ENCODE data around the gene DGKB. TPM values are rescaled to one million over a fixed set of nuclear protein-coding genes. Genes with fewer than 3 reads are reported as not detected.

DGKB gene
- total RNA-seq = 0.72 and 0.98 TPM in 2 replicates
- long read RNA-seq, partial matches to known transcripts = 0 of 2 reads
- long read RNA-seq, other reads (novel, unspliced or antisense) = 2 of 2 reads

DNA sequence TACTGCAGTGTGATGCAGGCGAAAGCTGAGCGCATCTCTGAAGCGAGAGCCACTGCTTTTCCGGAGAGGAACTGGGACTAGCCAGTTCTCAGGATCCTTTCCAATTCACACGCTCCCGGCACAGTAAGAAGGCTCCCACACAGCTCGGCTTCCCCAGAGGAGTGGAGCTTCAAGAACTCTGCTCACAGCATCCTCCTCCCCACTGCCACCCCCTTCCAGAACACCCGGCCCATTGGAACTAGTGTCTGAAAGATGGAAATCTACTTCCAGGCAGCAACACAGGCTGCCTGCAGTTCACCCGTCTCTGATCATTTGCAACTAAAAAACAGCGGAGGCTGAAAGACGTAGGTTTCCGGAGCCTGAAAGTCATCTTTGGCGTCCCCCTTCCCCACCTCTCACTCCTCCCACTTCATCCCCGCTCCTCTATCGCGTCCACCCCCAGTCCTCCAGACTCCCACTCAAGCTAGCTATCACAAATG lies at the start of gene DGKB:
DGKB (minus strand) TSS at position 163 of the 479 bp plus-strand sequence.
- Mint-ChIP-seq H3K4me1 (no peaks in the 10 kb centered on the region), H3K9me3 (no peaks in the 10 kb centered on the region), H3K27ac (ENCODE audit: unreplicated experiment) (no peak within 1 kb of the TSS), H3K4me3 (peak within 1 kb of the TSS; percentile 9), H3K27me3 (ENCODE audit: low read depth) (peaks cover 5% of the 10 kb centered on the region), H3K36me3 (ENCODE audit: low read depth) (no peaks in the 10 kb centered on the region)
- TF ChIP-seq, protein P1, sequence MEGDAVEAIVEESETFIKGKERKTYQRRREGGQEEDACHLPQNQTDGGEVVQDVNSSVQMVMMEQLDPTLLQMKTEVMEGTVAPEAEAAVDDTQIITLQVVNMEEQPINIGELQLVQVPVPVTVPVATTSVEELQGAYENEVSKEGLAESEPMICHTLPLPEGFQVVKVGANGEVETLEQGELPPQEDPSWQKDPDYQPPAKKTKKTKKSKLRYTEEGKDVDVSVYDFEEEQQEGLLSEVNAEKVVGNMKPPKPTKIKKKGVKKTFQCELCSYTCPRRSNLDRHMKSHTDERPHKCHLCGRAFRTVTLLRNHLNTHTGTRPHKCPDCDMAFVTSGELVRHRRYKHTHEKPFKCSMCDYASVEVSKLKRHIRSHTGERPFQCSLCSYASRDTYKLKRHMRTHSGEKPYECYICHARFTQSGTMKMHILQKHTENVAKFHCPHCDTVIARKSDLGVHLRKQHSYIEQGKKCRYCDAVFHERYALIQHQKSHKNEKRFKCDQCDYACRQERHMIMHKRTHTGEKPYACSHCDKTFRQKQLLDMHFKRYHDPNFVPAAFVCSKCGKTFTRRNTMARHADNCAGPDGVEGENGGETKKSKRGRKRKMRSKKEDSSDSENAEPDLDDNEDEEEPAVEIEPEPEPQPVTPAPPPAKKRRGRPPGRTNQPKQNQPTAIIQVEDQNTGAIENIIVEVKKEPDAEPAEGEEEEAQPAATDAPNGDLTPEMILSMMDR (conservative IDR thresholded peaks at IDR 0.05) = no peak
- peak; percentile 12 for DNase-seq (ENCODE audit: low read depth, low spot score)

DNA sequence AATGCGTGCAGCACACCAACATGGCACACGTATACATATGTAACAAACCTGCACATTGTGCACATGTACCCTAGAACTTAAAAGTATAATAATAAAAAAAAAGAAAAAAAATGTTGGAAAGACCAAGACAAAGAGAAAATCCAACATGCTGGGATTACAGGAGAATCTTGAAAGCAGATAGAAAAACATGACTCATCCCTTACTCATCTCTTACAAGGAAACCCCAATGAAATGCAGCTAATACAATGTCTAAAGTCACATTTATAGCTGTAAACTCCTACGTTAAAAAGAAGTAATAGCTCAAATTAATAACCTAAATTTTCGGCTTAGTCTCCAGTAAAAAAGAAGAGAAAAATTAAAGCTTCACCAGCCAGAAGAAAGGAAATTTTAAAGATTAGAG lies 47.5 kb upstream of the DGKB start:
- no peaks in the 10 kb centered on the region for H3K9me3 Mint-ChIP-seq
- H3K36me3 Mint-ChIP-seq (ENCODE audit: low read depth) = no peaks in the 10 kb centered on the region
- TF ChIP-seq, protein P1 (conservative IDR thresholded peaks at IDR 0.05) = no peak
- no peak overlapping the region for H3K4me3 Mint-ChIP-seq
- no peak for DNase-seq (ENCODE audit: low read depth, low spot score)
- H3K27me3 Mint-ChIP-seq (ENCODE audit: low read depth) = no peaks in the 10 kb centered on the region
- H3K27ac Mint-ChIP-seq (ENCODE audit: unreplicated experiment) = no peak overlapping the region
- no peaks in the 10 kb centered on the region for H3K4me1 Mint-ChIP-seq

DNA sequence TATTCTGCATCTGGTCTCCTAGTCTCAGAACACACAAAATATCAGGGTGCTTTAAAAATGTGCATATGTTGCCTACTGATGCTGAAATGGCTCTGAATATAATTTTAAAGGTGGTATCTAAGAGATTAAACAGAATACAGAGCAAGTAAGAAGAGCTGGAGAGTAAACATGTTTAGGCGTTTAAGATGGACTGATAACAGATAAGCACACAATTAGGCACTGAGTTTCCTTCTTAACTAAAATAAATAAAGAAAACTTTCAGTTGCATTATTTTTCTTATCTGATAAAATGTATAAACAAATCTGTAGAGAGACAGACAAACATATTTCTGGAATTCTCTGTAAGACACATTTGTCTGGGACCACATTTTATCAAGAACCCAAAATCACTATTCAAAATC lies 35.6 kb upstream of the DGKB start:
- no peak for DNase-seq (ENCODE audit: low read depth, low spot score)
- Mint-ChIP-seq H3K27ac (ENCODE audit: unreplicated experiment) (no peak overlapping the region), H3K27me3 (ENCODE audit: low read depth) (no peaks in the 10 kb centered on the region), H3K4me1 (no peaks in the 10 kb centered on the region), H3K9me3 (no peaks in the 10 kb centered on the region), H3K36me3 (ENCODE audit: low read depth) (no peaks in the 10 kb centered on the region), H3K4me3 (no peak overlapping the region)
- TF ChIP-seq, protein P1 (conservative IDR thresholded peaks at IDR 0.05) = no peak

DNA sequence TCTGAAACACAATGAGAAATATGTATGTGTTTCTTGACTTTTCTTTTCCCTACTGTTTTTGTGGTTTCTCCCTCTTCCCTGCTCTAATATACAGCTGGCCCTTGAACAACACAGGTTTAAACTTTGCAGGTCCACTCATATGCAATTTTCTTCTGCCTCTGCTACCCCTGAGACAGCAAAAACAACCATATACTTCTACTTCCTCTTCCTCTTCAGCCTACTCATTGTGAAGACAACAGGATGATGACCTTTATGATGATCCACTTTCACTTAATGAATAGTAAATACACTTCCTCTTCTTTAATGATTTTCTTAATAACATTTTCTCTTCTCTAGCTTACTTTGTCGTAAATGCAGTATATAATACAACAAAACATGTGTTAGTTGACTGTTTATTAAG lies 35.0 kb upstream of the DGKB start:
- DNase-seq (ENCODE audit: low read depth, low spot score) = no peak
- no peaks in the 10 kb centered on the region for H3K36me3 Mint-ChIP-seq (ENCODE audit: low read depth)
- no peaks in the 10 kb centered on the region for H3K27me3 Mint-ChIP-seq (ENCODE audit: low read depth)
- H3K9me3 Mint-ChIP-seq = no peaks in the 10 kb centered on the region
- H3K4me1 Mint-ChIP-seq = no peaks in the 10 kb centered on the region
- no peak overlapping the region for H3K27ac Mint-ChIP-seq (ENCODE audit: unreplicated experiment)
- TF ChIP-seq, protein P1 (conservative IDR thresholded peaks at IDR 0.05) = no peak
- no peak overlapping the region for H3K4me3 Mint-ChIP-seq

DNA sequence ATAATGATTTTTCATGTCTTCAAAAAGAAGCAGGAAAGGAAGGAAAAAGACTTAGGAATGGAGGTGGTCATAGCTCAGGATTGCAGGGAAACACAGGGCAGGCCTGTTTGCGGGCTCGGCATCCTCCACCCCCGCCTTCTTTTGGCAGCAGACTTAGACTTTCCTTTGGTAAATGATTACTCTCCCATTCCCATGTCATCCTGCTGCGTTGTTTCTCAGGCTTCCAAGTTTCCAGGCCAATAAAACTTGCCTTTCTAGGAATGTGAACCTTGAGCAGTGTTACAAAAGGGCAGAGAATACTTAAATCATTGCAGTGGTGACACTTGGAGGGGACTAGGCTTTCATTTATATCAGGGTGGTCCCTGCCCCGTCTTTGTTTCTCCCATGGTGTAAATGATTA lies 34.0 kb upstream of the DGKB start:
- Mint-ChIP-seq H3K9me3 (peaks cover 3% of the 10 kb centered on the region), H3K36me3 (ENCODE audit: low read depth) (peaks cover 2% of the 10 kb centered on the region), H3K4me1 (no peaks in the 10 kb centered on the region)

More for the DNA sequence above, 34.0 kb upstream of the DGKB start:
- no peak overlapping the region for H3K27ac Mint-ChIP-seq (ENCODE audit: unreplicated experiment)
- H3K4me3 Mint-ChIP-seq = no peak overlapping the region
- no peaks in the 10 kb centered on the region for H3K27me3 Mint-ChIP-seq (ENCODE audit: low read depth)
- TF ChIP-seq, protein P1 (conservative IDR thresholded peaks at IDR 0.05) = no peak
- no peak for DNase-seq (ENCODE audit: low read depth, low spot score)

Measured in neural crest cell (in vitro differentiated cells).